Lung (tissue), 12 donors: ENCODE measurements around the gene SPESP1. TPM values are rescaled to one million over a fixed set of nuclear protein-coding genes. Genes with fewer than 3 reads are reported as not detected.
"Not testable (repeated sequence)": the region's sequence is repeated elsewhere in the genome, so short reads cannot be mapped to it uniquely, and the experiment has no call there.

ENCODE experiments used
- ATAC-seq: fragments of 200-7000 bp; cut with Tn5 transposase; one replicate; pipeline ENCODE4 v1.9.1; 2020; ENCODE audit warnings: moderate number of reproducible peaks; ENCODE audit not compliant: insufficient read depth, low FRiP score
- DNase-seq, 3 donors: peaks; one replicate each; pipeline ENCODE4 v3.0.0-alpha.2; 2013 to 2017
- H3K27ac ChIP-seq, 2 donors: one replicate each; pipeline ENCODE4 v1.5.1; 2013; ENCODE audit warnings: mild to moderate bottlenecking in 2 of 2, moderate library complexity in 2 of 2, control low read depth in 1 of 2, inconsistent platforms in 1 of 2, low read depth in 1 of 2, low read length in 1 of 2
- H3K27me3 ChIP-seq, 3 donors: one replicate each; pipeline ENCODE4 v1.5.1; 2013; ENCODE audit warnings: low read length in 2 of 3; ENCODE audit not compliant: control insufficient read depth in 3 of 3, insufficient read depth in 3 of 3
- H3K36me3 ChIP-seq, 4 donors: one replicate each; pipeline ENCODE4 v1.5.1; 2013; ENCODE audit warnings: low read length in 4 of 4, mild to moderate bottlenecking in 1 of 4, moderate library complexity in 1 of 4; ENCODE audit not compliant: control insufficient read depth in 4 of 4, insufficient read depth in 4 of 4
- H3K4me1 ChIP-seq, 5 donors: one replicate each; pipeline ENCODE4 v1.5.1; 2013; ENCODE audit warnings: low read length in 5 of 5, mild to moderate bottlenecking in 2 of 5, moderate library complexity in 1 of 5; ENCODE audit not compliant: control insufficient read depth in 5 of 5, insufficient read depth in 5 of 5
- H3K4me3 ChIP-seq: one replicate; pipeline ENCODE4 v1.5.1; 2013; ENCODE audit warnings: mild to moderate bottlenecking, control low read depth, moderate library complexity
- H3K9ac ChIP-seq, 2 donors: one replicate each; pipeline ENCODE4 v1.5.1; 2013; ENCODE audit warnings: low read length in 2 of 2, control low read depth in 1 of 2; ENCODE audit not compliant: insufficient read depth in 1 of 2
- H3K9me3 ChIP-seq, 4 donors: one replicate each; pipeline ENCODE4 v1.5.1; 2013; ENCODE audit warnings: low read length in 3 of 4, mild to moderate bottlenecking in 1 of 4, moderate library complexity in 1 of 4; ENCODE audit not compliant: control insufficient read depth in 4 of 4, insufficient read depth in 3 of 4
- CTCF ChIP-seq: IDR thresholded peaks from 2 replicates; pipeline ENCODE4 v1.5.1; 2012; ENCODE audit warnings: mild to moderate bottlenecking; ENCODE audit errors: control extremely low read depth, extremely low read depth
- WGBS, 2 donors: extraction: QIAGEN DNeasy Blood & Tissue Kit; methylation state at CpG; one replicate each; pipeline ENCODE4 v1.1.7; 2013; 5-methylcytosine and 5-hydroxymethylcytosine counted together
- polyA plus RNA-seq, 2 donors: library from polyadenylated mRNA; stranded (reverse); fragments of 200-250 nt; gene quantifications; one replicate each; pipeline ENCODE4 v1.2.1, GENCODE V29; 2013
- total RNA-seq, 2 donors: library from RNA; depleted of rRNA in 1 of 2; stranded (reverse); fragments of >200 nt in 1 of 2; gene quantifications; one replicate each; pipeline ENCODE4 v1.2.1, GENCODE V29; 2014 to 2021
- donor health status: control.
- donor health status: control.
- donor health status: Bipolar disorder and iron deficiency.
- donor health status: healthy.
- donor health status: DM: yes; HTN: yes; CAD: no.

Gene SPESP1
- total and polyA plus RNA-seq, 4 donors: 0.89 to 1.5 (median 0.98) TPM

- Histone ChIP-seq H3K9ac (no peak overlapping the region), H3K4me1 (no peaks in the 10 kb centered on the region), H3K27ac (no peak overlapping the region), H3K4me3 (no peak overlapping the region), H3K27me3 (peaks cover 0 to 27% (median 0%) of the 10 kb centered on the region in 3 donors), H3K9me3 (peaks cover 0 to 3% (median 1%) of the 10 kb centered on the region in 4 donors), H3K36me3 (no peaks in the 10 kb centered on the region)
- 79 to 89% methylated on average over 4 of the region's 4 CpGs for WGBS, 2 donors
- ATAC-seq (no peak), DNase-seq (no peak)
- TF ChIP-seq CTCF: no peak
Observed at GRCh38 chr15:68951813-68952212, 21.5 kb downstream of the SPESP1 start.

GRCh38 chr15:68957696-68958095, 27.4 kb downstream of the SPESP1 start:
- peak in 2 of 3 donors; percentile 31 to 47 for DNase-seq
- Histone ChIP-seq H3K9me3 (peaks cover 0 to 3% (median 0%) of the 10 kb centered on the region in 4 donors), H3K4me3 (no peak overlapping the region), H3K9ac (no peak overlapping the region), H3K36me3 (no peaks in the 10 kb centered on the region), H3K27ac (no peak overlapping the region), H3K4me1 (no peaks in the 10 kb centered on the region), H3K27me3 (peaks cover 0 to 14% (median 0%) of the 10 kb centered on the region in 3 donors)
- ATAC-seq: peak; percentile 19
- TF ChIP-seq CTCF: no peak
- WGBS, 2 donors: 68 to 81% methylated on average over 3 of the region's 3 CpGs

GRCh38 chr15:68958597-68958996, 28.3 kb downstream of the SPESP1 start:
- H3K4me3 ChIP-seq: no peak overlapping the region
- peaks cover 0 to 7% (median 0%) of the 10 kb centered on the region in 3 donors for H3K27me3 ChIP-seq
- DNase-seq (no peak), ATAC-seq (no peak)
- H3K9me3 ChIP-seq: peaks cover 0 to 3% (median 0%) of the 10 kb centered on the region in 4 donors
- TF ChIP-seq CTCF: no peak
- H3K27ac ChIP-seq: no peak overlapping the region
- H3K9ac ChIP-seq: no peak overlapping the region
- 75 to 88% methylated on average over 1 of the region's 1 CpG for WGBS, 2 donors
- H3K36me3 ChIP-seq: no peaks in the 10 kb centered on the region
- no peaks in the 10 kb centered on the region for H3K4me1 ChIP-seq

- ATAC-seq: no peak
- TF ChIP-seq CTCF: no peak
- WGBS, 2 donors: 21 to 59% methylated on average over 1 of the region's 1 CpG
Observed at GRCh38 chr15:68962465-68962864, 32.1 kb downstream of the SPESP1 start.

GRCh38 chr15:68963719-68964118, 33.4 kb downstream of the SPESP1 start:
- H3K27me3 ChIP-seq, H3K4me1 ChIP-seq, H3K27ac ChIP-seq, H3K4me3 ChIP-seq, H3K9ac ChIP-seq, H3K36me3 ChIP-seq, H3K9me3 ChIP-seq, ATAC-seq, DNase-seq: not testable (repeated sequence)
- WGBS, 2 donors: 75 to 96% methylated on average over 4 to 6 of the region's 7 CpGs

More at GRCh38 chr15:68962465-68962864, 32.1 kb downstream of the SPESP1 start:
- Histone ChIP-seq H3K9me3 (no peaks in the 10 kb centered on the region), H3K9ac (no peak overlapping the region), H3K36me3 (no peaks in the 10 kb centered on the region), H3K4me1 (no peaks in the 10 kb centered on the region), H3K27me3 (peaks cover 0 to 2% (median 0%) of the 10 kb centered on the region in 3 donors), H3K4me3 (no peak overlapping the region), H3K27ac (no peak overlapping the region)
- DNase-seq: no peak
